ENCODE measurements around the gene LYRM2. TPM values are rescaled to one million over a fixed set of nuclear protein-coding genes. Genes with fewer than 3 reads are reported as not detected.

The LYRM2 gene
- total and polyA plus RNA-seq, 2 of the 8 experiments (the other 6 are each of a cell fraction or from before 2014, with no cell fraction given) = 7.3 to 25.7 TPM

GRCh38 chr6:89585154-89585553 is 53.4 kb downstream of the LYRM2 start (continued):
- TF ChIP-seq CHD2 (IDR thresholded peaks at IDR 0.05; ENCODE audit: low read length) = no peak
- no peak for TF ChIP-seq SUZ12 (IDR thresholded peaks at IDR 0.05; ENCODE audit: low read length)
- TF ChIP-seq SIRT6 (IDR thresholded peaks at IDR 0.05; ENCODE audit: low read length) = no peak
- TF ChIP-seq TAF1 (IDR thresholded peaks at IDR 0.05; ENCODE audit: low read depth, low read length) = no peak
- no peak for TF ChIP-seq JUND (IDR thresholded peaks at IDR 0.05; ENCODE audit: low read length)
- TF ChIP-seq SP2 (IDR thresholded peaks at IDR 0.05; ENCODE audit: low read length) = no peak
- no peak for TF ChIP-seq SP4 (IDR thresholded peaks at IDR 0.05; ENCODE audit: low read length)
- no peak for TF ChIP-seq SAP30 (IDR thresholded peaks at IDR 0.05; ENCODE audit: insufficient read depth, insufficient replicate concordance, low read length)
- TF ChIP-seq SRF (IDR thresholded peaks at IDR 0.05; ENCODE audit: low read depth, low read length) = no peak
